ENCODE measurements around the gene DHCR24. TPM values are rescaled to one million over a fixed set of nuclear protein-coding genes. Genes with fewer than 3 reads are reported as not detected.
"Not testable (repeated sequence)": the region's sequence is repeated elsewhere in the genome, so short reads cannot be mapped to it uniquely, and the experiment has no call there.

The DHCR24 gene
- total and polyA plus RNA-seq, 2 donors (not counting 1 experiment from before 2014, with no cell fraction given): 5.2 to 13.3 TPM

DNA sequence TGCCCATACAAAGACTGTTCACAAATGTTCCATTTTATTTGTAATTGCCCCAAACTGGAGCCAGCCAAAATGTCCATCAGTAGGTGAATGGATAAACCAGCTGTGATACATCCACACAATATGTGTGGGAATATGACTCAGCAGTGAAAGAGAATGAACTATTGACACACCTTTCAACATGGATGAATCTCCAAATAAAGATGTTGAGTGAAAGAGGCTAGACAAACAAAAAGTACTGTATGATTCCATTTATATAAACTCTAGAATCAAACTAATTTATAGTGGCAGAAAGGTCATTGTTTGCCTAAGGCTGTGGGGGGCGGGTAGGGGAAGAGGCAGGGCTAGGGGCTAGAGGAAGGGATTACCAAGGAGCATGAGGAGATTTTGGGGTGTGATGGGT, 4.5 kb downstream of the DHCR24 start:
- Histone ChIP-seq H4K20me1 (ENCODE audit: control insufficient read depth, insufficient read depth, low read length, poor library complexity, severe bottlenecking) (no peaks in the 10 kb centered on the region), H3K79me2 (ENCODE audit: control insufficient read depth, insufficient read depth, low read length) (no peaks in the 10 kb centered on the region), H3K9me3 (ENCODE audit: control extremely low read depth in 1 of 3, control insufficient read depth in 2 of 3, insufficient read depth in 1 of 3, low read length in 2 of 3) (peaks cover 0 to 8% (median 3%) of the 10 kb centered on the region in 3 donors), H3K27me3 (replicated peaks in 1 of 4; ENCODE audit: control extremely low read depth in 1 of 4, control insufficient read depth in 3 of 4, insufficient read depth in 4 of 4, low read length in 3 of 4) (peaks cover 0 to 10% (median 0%) of the 10 kb centered on the region in 4 experiments), H3K9ac (ENCODE audit: low read length) (no peak overlapping the region), H3K27ac (ENCODE audit: low read length in 2 of 2) (no peak overlapping the region), H3K4me3 (ENCODE audit: control extremely low read depth in 1 of 5, extremely low read depth in 1 of 5, insufficient read depth in 1 of 5, low read depth in 2 of 5, low read length in 4 of 5) (no peak overlapping the region), H3K36me3 (replicated peaks in 1 of 2; ENCODE audit: control extremely low read depth in 1 of 2, control insufficient read depth in 1 of 2, extremely low read depth in 1 of 2, insufficient read depth in 2 of 2, low read length in 1 of 2) (no peaks in the 10 kb centered on the region), H2AFZ (ENCODE audit: insufficient read depth, low read depth, low read length, poor library complexity, severe bottlenecking) (no peak overlapping the region), H3K4me2 (replicated peaks; ENCODE audit: low read depth, low read length, poor library complexity, severe bottlenecking) (no peak overlapping the region), H3K4me1 (ENCODE audit: control insufficient read depth in 2 of 2, insufficient read depth in 2 of 2, low read length in 2 of 2) (peaks cover 4 to 13% of the 10 kb centered on the region in 2 donors)
- peaks cover 23% of the 10 kb centered on the region for H3K4me1 Mint-ChIP-seq
- TF ChIP-seq, protein P1, sequence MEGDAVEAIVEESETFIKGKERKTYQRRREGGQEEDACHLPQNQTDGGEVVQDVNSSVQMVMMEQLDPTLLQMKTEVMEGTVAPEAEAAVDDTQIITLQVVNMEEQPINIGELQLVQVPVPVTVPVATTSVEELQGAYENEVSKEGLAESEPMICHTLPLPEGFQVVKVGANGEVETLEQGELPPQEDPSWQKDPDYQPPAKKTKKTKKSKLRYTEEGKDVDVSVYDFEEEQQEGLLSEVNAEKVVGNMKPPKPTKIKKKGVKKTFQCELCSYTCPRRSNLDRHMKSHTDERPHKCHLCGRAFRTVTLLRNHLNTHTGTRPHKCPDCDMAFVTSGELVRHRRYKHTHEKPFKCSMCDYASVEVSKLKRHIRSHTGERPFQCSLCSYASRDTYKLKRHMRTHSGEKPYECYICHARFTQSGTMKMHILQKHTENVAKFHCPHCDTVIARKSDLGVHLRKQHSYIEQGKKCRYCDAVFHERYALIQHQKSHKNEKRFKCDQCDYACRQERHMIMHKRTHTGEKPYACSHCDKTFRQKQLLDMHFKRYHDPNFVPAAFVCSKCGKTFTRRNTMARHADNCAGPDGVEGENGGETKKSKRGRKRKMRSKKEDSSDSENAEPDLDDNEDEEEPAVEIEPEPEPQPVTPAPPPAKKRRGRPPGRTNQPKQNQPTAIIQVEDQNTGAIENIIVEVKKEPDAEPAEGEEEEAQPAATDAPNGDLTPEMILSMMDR (IDR thresholded peaks at IDR 0.05): no peak
- no peak for TF ChIP-seq EZH2 (IDR thresholded peaks at IDR 0.05; ENCODE audit: borderline replicate concordance, insufficient read depth, low read depth, low read length, poor library complexity, severe bottlenecking)
- ATAC-seq (ENCODE audit: low read depth) (no peak), DNase-seq (no peak)
- peaks cover 3% of the 10 kb centered on the region for H3K27me3 Mint-ChIP-seq
- POLR2A ChIA-PET: no interaction called here
- CTCF ChIA-PET: no interaction called here
- peaks cover 4% of the 10 kb centered on the region for H3K9me3 Mint-ChIP-seq (ENCODE audit: insufficient read depth)
- no peak overlapping the region for H3K4me3 Mint-ChIP-seq
- intact Hi-C loops (cut with micrococcal nuclease): no loop called here
- H3K27ac Mint-ChIP-seq: no peak overlapping the region
- WGBS (ENCODE audit: insufficient coverage): 100% methylated on average over 1 of the region's 1 CpG

DNA sequence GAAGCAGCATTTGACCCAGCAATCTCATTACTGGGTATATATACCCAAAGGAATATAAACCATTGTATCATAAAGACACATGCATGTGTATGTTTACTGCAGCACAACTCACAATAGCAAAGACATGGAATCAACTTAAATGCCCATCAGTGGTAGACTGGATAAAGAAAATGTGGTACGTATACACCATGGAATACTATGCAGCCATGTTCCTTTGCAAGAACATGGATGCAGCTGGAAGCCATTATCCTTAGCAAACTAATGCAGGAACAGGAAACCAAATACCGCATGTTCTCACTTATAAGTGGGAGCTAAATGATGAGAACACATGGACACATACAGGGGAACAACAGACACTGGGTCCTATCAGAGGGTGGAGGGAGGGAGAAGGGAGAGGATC, 5.4 kb downstream of the DHCR24 start:
- H3K27me3 Mint-ChIP-seq; H3K4me1 ChIP-seq (ENCODE audit: control insufficient read depth in 2 of 2, insufficient read depth in 2 of 2, low read length in 2 of 2); ATAC-seq (ENCODE audit: low read depth); H3K4me3 ChIP-seq (ENCODE audit: control extremely low read depth in 1 of 5, extremely low read depth in 1 of 5, insufficient read depth in 1 of 5, low read depth in 2 of 5, low read length in 4 of 5); H3K36me3 ChIP-seq (replicated peaks in 1 of 2; ENCODE audit: control extremely low read depth in 1 of 2, control insufficient read depth in 1 of 2, extremely low read depth in 1 of 2, insufficient read depth in 2 of 2, low read length in 1 of 2); H3K9me3 ChIP-seq (ENCODE audit: control extremely low read depth in 1 of 3, control insufficient read depth in 2 of 3, insufficient read depth in 1 of 3, low read length in 2 of 3); POLR2A ChIA-PET; H3K27ac ChIP-seq (ENCODE audit: low read length in 2 of 2); H3K9me3 Mint-ChIP-seq (ENCODE audit: insufficient read depth); H3K27ac Mint-ChIP-seq; DNase-seq; H4K20me1 ChIP-seq (ENCODE audit: control insufficient read depth, insufficient read depth, low read length, poor library complexity, severe bottlenecking); H3K9ac ChIP-seq (ENCODE audit: low read length); CTCF ChIA-PET; H2AFZ ChIP-seq (ENCODE audit: insufficient read depth, low read depth, low read length, poor library complexity, severe bottlenecking); H3K4me2 ChIP-seq (replicated peaks; ENCODE audit: low read depth, low read length, poor library complexity, severe bottlenecking); H3K27me3 ChIP-seq (replicated peaks in 1 of 4; ENCODE audit: control extremely low read depth in 1 of 4, control insufficient read depth in 3 of 4, insufficient read depth in 4 of 4, low read length in 3 of 4); H3K4me3 Mint-ChIP-seq; H3K79me2 ChIP-seq (ENCODE audit: control insufficient read depth, insufficient read depth, low read length); intact Hi-C loops (cut with micrococcal nuclease): not testable (repeated sequence)
- H3K4me1 Mint-ChIP-seq: peaks cover 19% of the 10 kb centered on the region
- no CpG with 5 or more reads among the region's 2 CpGs for WGBS (ENCODE audit: insufficient coverage)
